A549 (cell line): ENCODE data around the gene YIPF1. TPM values are rescaled to one million over a fixed set of nuclear protein-coding genes. Genes with fewer than 3 reads are reported as not detected.

Source experiments
- ATAC-seq, 2 experiments: fragments of 200-7000 bp in 1 of 2; fragments of >200 bp in 1 of 2; cut with Nextera tagmentation in 1 of 2; cut with Tn5 transposase in 1 of 2; 3 replicates each; pipeline versions ENCODE4 v1.8.0 to v1.9.1; 2018 to 2020; ENCODE audit warnings: mild to moderate bottlenecking in 1 of 2, moderate library complexity in 1 of 2
- CTCF ChIA-PET: fragments of 300-600 bp; sonication (Branson Sonifier 250); formaldehyde crosslinking; extraction: SDS; loops from one replicate; lab custom pipeline; 2021; ENCODE audit warnings: antibody characterized with exemption, inconsistent platforms; lab: Yijun Ruan, JAX
- POLR2A ChIA-PET: fragments of 350-600 bp; formaldehyde crosslinking; extraction: SDS; loops from one replicate; lab custom pipeline; 2021; ENCODE audit warnings: antibody characterized with exemption, inconsistent platforms; lab: Yijun Ruan, JAX
- DNase-seq, 2 experiments: peaks; one replicate each; pipeline versions ENCODE4 v3.0.0 to v3.0.0-alpha.2; 2011 to 2016; ENCODE audit warnings: low read depth in 1 of 2, low spot score in 1 of 2
- FAIRE-seq: peaks from 2 replicates; lab custom pipeline; 2011; peaks lifted over from hg19 to GRCh38; lab: Jason Lieb, UNC
- H3K27ac ChIP-seq, 2 experiments: fragments of >200 bp; sonication (Bioruptor Twin); formaldehyde crosslinking; 3 replicates each; pipeline ENCODE4 v1.5.1; 2016 to 2017
- H3K4me1 ChIP-seq: fragments of >200 bp; sonication (Bioruptor Twin); formaldehyde crosslinking; 3 replicates; pipeline ENCODE4 v1.6.1; 2016
- H3K4me2 ChIP-seq: fragments of >200 bp; sonication (Bioruptor Twin); formaldehyde crosslinking; 3 replicates; pipeline ENCODE4 v1.6.1; 2016
- H3K4me3 ChIP-seq: fragments of >200 bp; sonication (Bioruptor Twin); formaldehyde crosslinking; 3 replicates; pipeline ENCODE4 v1.5.1; 2016
- H3K9me3 ChIP-seq: fragments of >200 bp; sonication (Bioruptor Twin); formaldehyde crosslinking; 3 replicates; pipeline ENCODE4 v1.6.1; 2016
- ATOH8 ChIP-seq: fragments of 250-450 bp; sonication (Bioruptor Pico); IDR thresholded peaks from 2 replicates; pipeline ENCODE4 v1.5.0; 2020; ENCODE audit warnings: low read depth, mild to moderate bottlenecking, moderate library complexity
- CBX2 ChIP-seq: fragments of 200-600 bp; sonication (generic); IDR thresholded peaks from 2 replicates; pipeline ENCODE4 v1.6.1; 2016; ENCODE audit warnings: low read depth, mild to moderate bottlenecking, borderline replicate concordance
- CHD4 ChIP-seq: fragments of 200-600 bp; sonication (generic); IDR thresholded peaks from 2 replicates; pipeline ENCODE4 v1.6.1; 2016; ENCODE audit warnings: antibody characterized with exemption, mild to moderate bottlenecking, borderline replicate concordance
- EHF ChIP-seq: fragments of 250-450 bp; sonication (Bioruptor Pico); IDR thresholded peaks from 2 replicates; pipeline ENCODE4 v1.5.0; 2020; ENCODE audit warnings: mild to moderate bottlenecking
- ELK1 ChIP-seq: fragments of 150-350 bp; IDR thresholded peaks from 2 replicates; pipeline ENCODE4 v1.6.1; 2014; ENCODE audit warnings: low read depth, mild to moderate bottlenecking, low read length
- FOSB ChIP-seq: fragments of 250-450 bp; sonication (Bioruptor Pico); IDR thresholded peaks from 2 replicates; pipeline ENCODE4 v1.5.0; 2020; ENCODE audit warnings: mild to moderate bottlenecking, moderate library complexity
- FOXS1 ChIP-seq: fragments of 250-450 bp; sonication (Bioruptor Pico); IDR thresholded peaks from 2 replicates; pipeline ENCODE4 v1.5.0; 2020; ENCODE audit warnings: mild to moderate bottlenecking, moderate library complexity
- HOXA7 ChIP-seq: fragments of 250-450 bp; sonication (Bioruptor Pico); IDR thresholded peaks from 2 replicates; pipeline ENCODE4 v1.5.0; 2020; ENCODE audit warnings: mild to moderate bottlenecking, moderate library complexity
- JUN ChIP-seq, 2 experiments: fragments of >200 bp; sonication (Bioruptor Twin); formaldehyde crosslinking; IDR thresholded peaks; 2 replicates in 1 of 2; 3 replicates in 1 of 2; pipeline ENCODE4 v1.6.1; 2016 to 2017
- MAX ChIP-seq: IDR thresholded peaks from 2 replicates; pipeline ENCODE4 v1.6.1; 2012
- NFE2L2 ChIP-seq: fragments of 150-350 bp; conservative IDR thresholded peaks from 2 replicates; pipeline ENCODE4 v1.6.1; 2014; ENCODE audit warnings: low read length
- NR3C1 ChIP-seq: fragments of >200 bp; sonication (Bioruptor Twin); formaldehyde crosslinking; IDR thresholded peaks from 3 replicates; pipeline ENCODE4 v1.6.1; 2017
- POLR2AphosphoS2 ChIP-seq: conservative IDR thresholded peaks from 2 replicates; pipeline ENCODE4 v1.6.1; 2012; ENCODE audit warnings: low read length, improper control_type of control experiment, inconsistent platforms
- REST ChIP-seq: fragments of 200-600 bp; sonication (generic); IDR thresholded peaks from 2 replicates; pipeline ENCODE4 v1.6.1; 2016; ENCODE audit warnings: antibody characterized with exemption, mild to moderate bottlenecking, moderate library complexity
- USF2 ChIP-seq: fragments of 450-650 bp; IDR thresholded peaks from 2 replicates; pipeline ENCODE4 v1.6.1; 2014; ENCODE audit warnings: antibody characterized with exemption
- WGBS: methylation state at CpG from one replicate; pipeline ENCODE4 v1.1.6; 2017; ENCODE audit errors: missing lambda C conversion rate; 5-methylcytosine and 5-hydroxymethylcytosine counted together
- polyA plus RNA-seq, 4 experiments: library from polyadenylated mRNA; depleted of rRNA in 3 of 4; stranded (reverse); fragments of >200 nt; fragmentation: RNase III in 1 of 4; extraction: RNeasy Plus Mini Kit Qiagen cat#74134 plus additional on column Dnase treatment in 1 of 4; gene quantifications; 2 replicates in 3 of 4; 3 replicates in 1 of 4; pipeline ENCODE4 v1.2.3, GENCODE V29; 2011 to 2017
- TF ChIP-seq, protein P1 (sequence below): fragments of >200 bp; sonication (Bioruptor Twin); formaldehyde crosslinking; IDR thresholded peaks from 2 replicates; pipeline ENCODE4 v1.6.1; 2016

Gene YIPF1
- polyA plus RNA-seq, 2 of the 4 experiments (the other 2 are of a cell fraction), result 15.4 to 30.1 TPM

- TF ChIP-seq MAX, result no peak
- TF ChIP-seq REST, result no peak
These were observed 20.3 kb upstream of the YIPF1 start (continued) for GRCh38 chr1:53909946-53910345.

DNA sequence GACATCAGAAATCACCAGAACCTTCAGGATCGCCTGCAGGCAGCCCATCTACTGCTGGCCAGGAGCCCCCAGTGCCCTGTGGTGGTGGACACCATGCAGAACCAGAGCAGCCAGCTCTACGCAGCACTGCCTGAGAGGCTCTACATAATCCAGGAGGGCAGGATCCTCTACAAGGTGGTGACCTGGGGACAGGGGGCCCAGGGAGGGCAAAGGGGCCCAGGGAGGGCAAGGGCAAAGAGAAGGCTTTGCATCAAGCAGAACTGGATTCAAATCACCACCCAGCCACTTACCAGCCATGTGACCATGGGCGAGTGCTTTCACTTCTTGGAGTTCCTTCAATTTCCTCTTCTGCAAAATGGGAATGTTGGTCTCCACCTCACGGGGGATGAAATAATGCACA is 16.5 kb upstream of the YIPF1 start:
- H3K27ac ChIP-seq, result no peak overlapping the region
- no peaks in the 10 kb centered on the region for H3K9me3 ChIP-seq
- ChIA-PET POLR2A (no interaction called here), CTCF (interaction anchor here (0.7 kb wide), 1 partner anchor 41 kb away, joined by 4 read pairs; no protein-coding TSS in a partner anchor)
- ATAC-seq (no peak), DNase-seq (no peak), FAIRE-seq (no peak)
- TF ChIP-seq CHD4 (no peak), ATOH8 (CRISPR knock-in tag) (no peak), FOSB (CRISPR knock-in tag) (no peak), CBX2 (no peak), EHF (CRISPR knock-in tag) (no peak), NR3C1 (no peak), NFE2L2 (no peak), POLR2AphosphoS2 (no peak), FOXS1 (CRISPR knock-in tag) (no peak), JUN (IDR thresholded peaks at IDR 0.05) (no peak), USF2 (no peak)
- TF ChIP-seq, protein P1, sequence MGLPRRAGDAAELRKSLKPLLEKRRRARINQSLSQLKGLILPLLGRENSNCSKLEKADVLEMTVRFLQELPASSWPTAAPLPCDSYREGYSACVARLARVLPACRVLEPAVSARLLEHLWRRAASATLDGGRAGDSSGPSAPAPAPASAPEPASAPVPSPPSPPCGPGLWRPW, result no peak
- H3K4me2 ChIP-seq, result no peak overlapping the region
- no peak overlapping the region for H3K4me3 ChIP-seq
- 92% methylated on average over 4 of the region's 4 CpGs for WGBS
- peaks cover 12% of the 10 kb centered on the region; the same call in 2 of the 3 replicates for H3K4me1 ChIP-seq

- CTCF ChIA-PET, result no interaction called here
These were observed 15.9 kb upstream of the YIPF1 start for GRCh38 chr1:53905509-53905908.

More at GRCh38 chr1:53905509-53905908, 15.9 kb upstream of the YIPF1 start:
- TF ChIP-seq HOXA7 (CRISPR knock-in tag) (no peak), ELK1 (no peak)
- no peak overlapping the region for H3K4me2 ChIP-seq
- H3K9me3 ChIP-seq, result no peaks in the 10 kb centered on the region
- no peak overlapping the region for H3K4me3 ChIP-seq
- WGBS, result 87% methylated on average over 8 of the region's 8 CpGs
- H3K27ac ChIP-seq, result no peak overlapping the region
- no peak for ATAC-seq
- POLR2A ChIA-PET, result interaction anchor here (0.7 kb wide), 1 partner anchor 364 kb away, joined by 4 read pairs; no protein-coding TSS in a partner anchor
- no peak for DNase-seq
- FAIRE-seq, result no peak
- H3K4me1 ChIP-seq, result peaks cover 12% of the 10 kb centered on the region; the same call in 2 of the 3 replicates
